Measurements from ENCODE around the gene IFNA14.
"Not testable (repeated sequence)": the region's sequence is repeated elsewhere in the genome, so short reads cannot be mapped to it uniquely, and the experiment has no call there.

Gene IFNA14

DNA sequence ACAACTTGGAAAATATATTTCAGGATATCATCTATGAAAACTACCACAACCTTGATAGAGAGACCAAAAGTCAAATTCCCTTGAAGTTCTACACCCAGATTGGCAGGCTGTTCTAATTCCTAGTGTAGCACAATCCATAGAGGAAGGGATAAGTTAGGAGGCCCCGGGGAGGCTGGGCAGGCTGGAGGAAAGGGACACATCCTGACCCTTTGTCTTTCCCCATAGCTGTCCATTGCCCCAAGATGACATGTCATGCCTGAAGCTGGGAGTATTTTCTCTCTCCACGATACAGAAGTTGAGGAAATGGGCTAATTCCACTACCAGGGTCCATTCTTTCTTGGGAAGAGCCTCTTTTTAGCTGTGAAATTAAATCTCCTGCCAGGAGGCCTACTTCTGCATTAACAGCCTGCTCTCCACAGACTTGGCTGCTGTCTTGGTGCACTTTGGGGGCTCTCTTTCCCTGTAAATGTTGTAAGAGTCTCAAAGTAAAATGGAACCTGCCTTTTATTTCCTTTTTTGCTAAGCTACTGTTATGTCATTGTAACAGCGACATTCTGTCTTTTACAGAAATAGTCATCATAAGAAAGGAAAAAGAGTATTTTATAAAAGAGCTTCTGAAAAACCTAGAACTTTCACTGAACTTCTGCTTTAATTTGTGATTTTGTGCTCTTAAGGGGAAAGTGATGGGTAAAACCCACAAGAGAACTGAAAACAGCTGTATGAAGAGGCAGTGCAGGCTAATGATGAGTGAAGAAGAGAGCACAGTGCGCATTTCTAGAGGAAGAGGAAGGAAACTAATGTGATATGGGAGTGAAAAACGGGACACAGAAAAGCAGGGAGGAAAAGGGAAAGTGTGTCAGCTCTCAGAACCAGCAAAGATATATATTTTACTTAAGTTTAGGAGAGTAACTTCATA, 26.1 kb downstream of the IFNA14 start:
- not testable (repeated sequence) for DNase-seq

DNA sequence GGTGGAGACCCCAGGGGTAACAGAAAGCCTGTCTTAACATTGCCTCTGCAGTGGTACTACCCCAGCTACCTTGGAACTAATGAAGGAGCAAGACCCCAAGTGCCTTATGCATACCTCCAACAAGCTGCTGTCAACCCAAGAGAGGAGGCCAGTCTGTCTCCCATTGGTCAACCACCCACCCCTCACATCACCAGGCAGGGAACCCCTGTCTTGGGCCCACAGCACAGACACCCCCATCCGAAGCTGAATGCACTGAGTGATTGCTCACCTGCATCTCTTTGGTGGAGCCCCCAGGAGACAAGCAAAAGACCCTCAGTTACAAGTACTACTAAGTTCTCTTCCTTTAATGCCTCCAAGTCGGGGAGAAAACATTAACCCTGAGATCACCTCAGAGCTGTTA, 27.6 kb downstream of the IFNA14 start:
- not testable (repeated sequence) for DNase-seq

DNA sequence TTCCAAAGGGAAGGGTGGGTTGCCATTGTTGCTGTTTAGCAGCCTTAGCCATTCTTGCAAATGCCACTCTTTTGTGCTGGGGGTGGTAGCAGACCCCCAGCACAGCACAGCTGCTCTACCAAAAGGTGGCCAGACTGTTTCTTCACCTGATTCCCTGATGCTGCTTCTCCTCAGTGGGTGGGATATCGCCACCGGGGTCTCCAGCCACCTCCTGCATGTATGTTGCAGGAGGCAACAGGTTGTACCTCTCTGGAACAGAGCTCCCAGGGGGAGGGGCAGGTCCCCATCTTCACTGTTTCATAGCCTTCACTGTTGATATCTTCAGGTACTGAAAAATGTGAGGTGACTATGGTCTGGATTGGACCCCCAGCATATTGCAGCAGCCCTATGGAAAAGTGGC, 29.0 kb downstream of the IFNA14 start:
- not testable (repeated sequence) for DNase-seq

DNA sequence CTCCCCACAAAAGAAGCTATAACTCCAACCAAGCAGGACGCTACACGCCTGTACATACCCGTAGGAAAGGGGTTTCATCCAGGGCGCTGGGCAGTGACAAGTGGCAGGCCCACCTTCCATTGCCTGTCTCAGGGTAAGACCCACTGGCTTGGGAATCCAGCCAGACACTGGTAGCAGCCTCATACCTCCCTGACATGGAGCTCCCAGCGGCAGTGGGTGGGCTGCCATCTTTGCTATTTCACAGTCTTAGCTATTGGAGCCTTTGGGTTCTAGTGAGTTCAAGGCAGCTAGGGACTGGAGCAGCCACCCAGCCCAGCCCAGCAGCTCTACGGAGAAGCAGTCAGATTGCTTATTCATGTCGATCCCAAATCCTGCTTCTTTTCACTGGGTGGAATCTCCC, 29.5 kb downstream of the IFNA14 start:
- DNase-seq = no peak

DNA sequence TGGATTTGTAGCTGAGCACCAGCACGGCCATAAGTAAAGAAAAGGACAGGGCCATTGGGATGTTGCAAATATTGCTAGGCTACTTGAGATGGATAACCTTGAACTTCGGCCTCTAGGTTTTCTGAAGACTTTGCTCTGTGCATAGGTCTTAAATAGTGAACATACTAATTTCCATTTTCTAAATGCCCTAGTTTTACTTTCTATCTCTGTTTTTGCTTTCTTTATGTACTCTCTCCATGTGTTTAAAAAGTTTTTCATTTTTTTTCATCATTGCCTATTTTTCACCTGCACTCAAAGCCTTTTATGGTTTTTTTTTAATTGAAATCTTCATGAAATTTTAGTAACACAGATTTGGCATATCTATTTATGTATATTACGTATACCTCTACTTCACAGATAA, 32.8 kb downstream of the IFNA14 start, which contains the start of gene IFNA10:
Gene IFNA10, minus strand, starts transcription at position 101 of the 400 bp plus-strand sequence. Its CDS starts 46 bp downstream, at position 55.
- DNase-seq = not testable (repeated sequence)

DNA sequence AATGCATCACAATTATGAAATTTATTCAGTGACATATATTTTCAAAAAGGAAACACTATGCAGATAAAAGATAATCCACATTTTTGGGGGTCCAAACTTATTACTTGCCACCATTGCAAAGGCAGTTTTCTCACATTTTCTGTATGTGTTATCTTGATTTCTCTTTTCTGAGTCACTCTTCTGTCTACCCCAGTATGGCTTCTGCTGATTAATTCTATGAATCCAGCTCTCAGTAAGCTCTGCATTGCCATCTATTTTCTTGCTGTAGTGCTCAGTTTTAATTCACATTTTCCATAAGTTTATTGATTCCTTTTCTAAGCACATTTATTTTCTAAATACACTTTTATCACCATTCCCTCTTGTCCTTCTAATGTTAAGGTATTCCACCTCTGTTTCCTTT, 34.6 kb downstream of the IFNA14 start:
- no peak for DNase-seq

DNA sequence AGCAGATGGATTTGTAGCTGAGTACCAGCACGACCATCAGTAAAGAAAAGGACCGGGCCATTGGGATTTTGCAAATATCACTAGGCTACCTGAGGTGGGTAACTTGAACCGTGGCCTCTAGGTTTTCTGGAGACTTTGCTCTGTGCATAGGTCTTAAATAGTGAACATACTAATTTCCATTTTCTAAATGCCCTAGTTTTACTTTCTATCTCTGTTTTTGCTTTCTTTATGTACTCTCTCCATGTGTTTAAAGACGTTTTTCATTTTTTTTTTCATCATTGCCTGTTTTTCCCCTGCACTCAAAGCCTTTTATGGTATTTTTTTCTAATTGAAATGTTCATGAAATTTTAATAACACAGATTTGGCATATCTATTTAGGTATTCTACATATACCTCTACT, 37.7 kb downstream of the IFNA14 start, which contains the start of gene IFNA7:
Gene IFNA7, minus strand, starts transcription at position 101 of the 400 bp plus-strand sequence. Its CDS starts 40 bp downstream, at position 61.
- not testable (repeated sequence) for DNase-seq

DNA sequence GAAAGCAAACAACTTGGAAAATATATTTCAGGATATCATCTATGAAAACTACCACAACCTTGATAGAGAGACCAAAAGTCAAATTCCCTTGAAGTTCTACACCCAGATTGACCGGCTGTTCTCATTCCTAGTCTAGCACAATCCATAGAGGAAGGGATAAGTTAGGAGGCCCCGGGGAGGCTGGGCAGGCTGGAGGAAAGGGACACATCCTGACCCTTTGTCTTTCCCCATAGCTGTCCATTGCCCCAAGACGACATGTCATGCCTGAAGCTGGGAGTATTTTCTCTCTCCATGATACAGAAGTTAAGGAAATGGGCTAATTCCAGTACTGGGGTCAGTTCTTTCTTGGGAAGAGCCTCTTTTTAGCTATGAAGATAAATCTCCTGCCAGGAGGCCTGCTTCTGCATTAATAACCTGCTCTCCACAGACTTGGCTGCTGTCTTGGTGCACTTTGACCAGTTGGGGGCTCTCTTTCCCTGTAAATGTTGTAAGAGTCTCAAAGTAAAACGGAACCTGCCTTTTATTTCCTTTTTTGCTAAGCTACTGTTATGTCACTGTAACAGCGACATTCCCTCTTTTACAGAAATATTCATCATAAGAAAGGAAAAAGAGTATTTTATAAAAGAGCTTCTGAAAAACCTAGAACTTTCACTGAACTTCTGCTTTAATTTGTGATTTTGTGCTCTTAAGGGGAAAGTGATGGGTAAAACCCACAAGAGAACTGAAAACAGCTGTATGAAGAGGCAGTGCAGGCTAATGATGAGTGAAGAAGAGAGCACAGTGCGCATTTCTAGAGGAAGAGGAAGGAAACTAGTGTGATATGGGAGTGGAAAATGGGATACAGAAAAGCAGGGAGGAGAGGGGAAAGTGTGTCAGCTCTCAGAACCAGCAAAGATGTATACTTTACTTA, 44.7 kb downstream of the IFNA14 start:
- DNase-seq = not testable (repeated sequence)

All from right hindlimb (tissue), 1 donor.